ENCODE measurements around the gene GNAL. TPM values are rescaled to one million over a fixed set of nuclear protein-coding genes. Genes with fewer than 3 reads are reported as not detected.

Gene GNAL
- total and polyA plus RNA-seq, 8 donors: under 0.01 to 6.7 (median 1.8) TPM

GRCh38 chr18:11745521-11745920 lies 56.5 kb downstream of the GNAL start:
- Histone ChIP-seq H3K9me3 (no peaks in the 10 kb centered on the region), H3K4me3 (no peak overlapping the region), H3K36me3 (no peaks in the 10 kb centered on the region), H3K27me3 (peaks cover 0 to 39% (median 7%) of the 10 kb centered on the region in 3 donors), H3K27ac (no peak overlapping the region), H3K4me1 (no peaks in the 10 kb centered on the region)
- no peak for TF ChIP-seq EP300 (IDR thresholded peaks at IDR 0.05)
- TF ChIP-seq POLR2A (IDR thresholded peaks at IDR 0.05): no peak
- no peak for TF ChIP-seq POLR2AphosphoS5 (IDR thresholded peaks at IDR 0.05)
- TF ChIP-seq CTCF (IDR thresholded peaks at IDR 0.05): no peak
- 81 to 85% (median 84%) methylated on average over 9 of the region's 9 CpGs for WGBS, 5 donors
- intact Hi-C loops (cut with DNase I; ENCODE audit: low total_unique reads): no loop called here
- no peak for DNase-seq

DNA sequence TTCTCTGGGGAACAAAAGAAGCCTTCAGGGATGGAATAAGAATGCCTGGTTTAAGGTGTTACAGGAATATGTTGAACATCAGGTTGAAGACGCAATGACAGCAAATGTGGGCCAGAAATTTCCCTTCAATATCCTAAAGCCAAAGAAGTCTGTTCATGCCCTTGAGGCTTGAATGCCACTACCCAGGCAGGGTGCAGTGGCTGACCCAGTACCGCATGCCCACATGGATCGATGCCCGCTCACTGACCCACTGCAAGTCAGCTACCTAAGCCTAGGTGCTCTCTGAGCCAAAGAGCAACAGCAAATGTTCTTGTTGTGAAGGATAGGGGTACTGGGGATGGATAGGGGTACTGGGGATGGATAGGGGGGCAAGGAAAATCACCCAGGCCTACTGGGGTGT lies 58.2 kb downstream of the GNAL start:
- Histone ChIP-seq H3K27ac (no peak overlapping the region), H3K9me3 (no peaks in the 10 kb centered on the region), H3K4me1 (peaks cover 8 to 14% (median 12%) of the 10 kb centered on the region in 4 donors), H3K4me3 (no peak overlapping the region), H3K36me3 (no peaks in the 10 kb centered on the region), H3K27me3 (peaks cover 0 to 51% (median 25%) of the 10 kb centered on the region in 3 donors)
- no peak for TF ChIP-seq EP300 (IDR thresholded peaks at IDR 0.05)
- no peak for TF ChIP-seq POLR2A (IDR thresholded peaks at IDR 0.05)
- TF ChIP-seq POLR2AphosphoS5 (IDR thresholded peaks at IDR 0.05): no peak
- no peak for TF ChIP-seq CTCF (IDR thresholded peaks at IDR 0.05)
- DNase-seq: no peak
- intact Hi-C loops (cut with DNase I; ENCODE audit: low total_unique reads): no loop called here
- 87 to 98% (median 95%) methylated on average over 4 of the region's 4 CpGs for WGBS, 5 donors

DNA sequence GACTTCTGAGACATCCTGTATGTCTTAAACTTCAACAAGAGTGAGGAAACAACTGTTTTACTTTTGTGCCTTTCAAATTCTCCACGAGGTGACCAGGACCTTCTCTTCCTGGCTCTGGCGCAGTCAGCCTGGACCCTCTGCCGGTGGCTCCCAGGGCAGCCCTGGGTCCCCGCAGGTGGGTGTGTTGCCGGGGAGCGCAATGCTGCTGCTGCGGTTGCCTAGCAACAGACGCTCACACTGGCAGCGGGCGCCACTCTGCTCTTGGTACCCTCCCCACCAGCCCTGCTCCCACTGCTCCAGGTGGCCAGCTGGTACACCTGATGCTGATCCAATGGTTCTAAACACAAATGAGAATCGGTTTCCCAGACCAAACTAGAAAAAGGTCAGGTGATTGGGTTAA lies 58.7 kb downstream of the GNAL start:
- Histone ChIP-seq H3K4me3 (no peak overlapping the region), H3K27me3 (peaks cover 0 to 51% (median 28%) of the 10 kb centered on the region in 3 donors), H3K9me3 (no peaks in the 10 kb centered on the region), H3K36me3 (no peaks in the 10 kb centered on the region), H3K27ac (no peak overlapping the region), H3K4me1 (peaks cover 12 to 19% (median 15%) of the 10 kb centered on the region in 4 donors)
- peak in 1 of 2 donors; percentile 33 for DNase-seq
- TF ChIP-seq CTCF (IDR thresholded peaks at IDR 0.05) (no peak), POLR2A (IDR thresholded peaks at IDR 0.05) (no peak), EP300 (IDR thresholded peaks at IDR 0.05) (no peak), POLR2AphosphoS5 (IDR thresholded peaks at IDR 0.05) (no peak)
- intact Hi-C loops (cut with DNase I; ENCODE audit: low total_unique reads): no loop called here
- WGBS, 5 donors: 17 to 29% (median 20%) methylated on average over 11 of the region's 11 CpGs

GRCh38 chr18:11749305-11749704 lies 60.2 kb downstream of the GNAL start:
- 86 to 94% (median 89%) methylated on average over 8 of the region's 8 CpGs for WGBS, 5 donors
- peaks cover 12 to 21% (median 16%) of the 10 kb centered on the region in 4 donors for H3K4me1 ChIP-seq
- intact Hi-C loops (cut with DNase I; ENCODE audit: low total_unique reads): no loop called here
- H3K27ac ChIP-seq: no peak overlapping the region
- H3K4me3 ChIP-seq: no peak overlapping the region
- no peaks in the 10 kb centered on the region for H3K9me3 ChIP-seq
- TF ChIP-seq POLR2AphosphoS5 (IDR thresholded peaks at IDR 0.05) (no peak), POLR2A (IDR thresholded peaks at IDR 0.05) (no peak), CTCF (IDR thresholded peaks at IDR 0.05) (no peak), EP300 (IDR thresholded peaks at IDR 0.05) (no peak)
- H3K36me3 ChIP-seq: no peaks in the 10 kb centered on the region
- DNase-seq: no peak
- H3K27me3 ChIP-seq: peaks cover 0 to 66% (median 28%) of the 10 kb centered on the region in 3 donors
